ENCODE results near the gene ZNF337. TPM values are rescaled to one million over a fixed set of nuclear protein-coding genes. Genes with fewer than 3 reads are reported as not detected.

Gene ZNF337
- total RNA-seq, 4 donors from 2014 or later = 7.1 to 9.4 (median 8.0) TPM

DNA sequence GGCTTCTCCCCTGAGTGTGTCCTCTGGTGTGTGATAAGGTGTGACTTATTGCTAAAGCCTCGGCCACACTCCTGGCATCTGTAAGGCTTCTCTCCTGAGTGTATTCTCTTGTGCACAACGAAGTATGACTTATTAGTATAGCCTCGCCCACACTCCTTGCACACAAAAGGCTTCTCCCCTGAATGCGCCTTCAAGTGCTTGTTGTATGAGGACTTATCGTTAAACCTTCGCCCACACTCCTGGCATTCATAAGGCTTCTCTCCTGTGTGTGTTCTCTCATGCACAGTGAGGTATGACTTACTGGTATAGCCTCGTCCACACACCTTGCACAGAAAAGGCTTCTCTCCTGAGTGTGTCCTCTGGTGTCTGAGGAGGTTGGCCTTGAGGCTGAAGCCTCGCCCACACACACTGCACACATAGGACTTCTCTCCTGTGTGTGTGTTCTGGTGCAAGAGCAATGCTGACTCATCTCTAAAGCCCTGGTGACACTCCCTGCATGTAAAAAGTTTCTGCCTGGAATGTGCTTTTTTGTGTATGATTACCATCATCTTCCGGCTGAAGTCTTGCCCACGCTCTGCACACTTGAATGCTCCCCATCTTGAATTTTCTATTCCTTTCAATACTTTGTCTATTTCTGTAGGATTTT, 20.4 kb downstream of the ZNF337 start:
- DNase-seq (no peak), ATAC-seq (no peak)
- Histone ChIP-seq H3K27me3 (no peaks in the 10 kb centered on the region), H3K4me1 (no peaks in the 10 kb centered on the region), H3K9me3 (no peaks in the 10 kb centered on the region), H3K36me3 (peaks cover 9 to 55% of the 10 kb centered on the region in 2 donors), H3K4me3 (no peak overlapping the region), H3K27ac (no peak overlapping the region)
- intact Hi-C loops (cut with DNase I; ENCODE audit: low total_unique reads) = no loop called here
- TF ChIP-seq CTCF (IDR thresholded peaks at IDR 0.05 in 4 of 5, conservative IDR thresholded peaks at IDR 0.05 in 1 of 5) (no peak), POLR2A (IDR thresholded peaks at IDR 0.05) (no peak)
- in situ Hi-C loops (cut with MboI; ENCODE audit: low sequenced_read_pairs in 4 of 4) = loop anchor here (10.0 to 25.0 kb wide), 4 partner anchors 61 to 614 kb away; partner anchors contain the start of genes ABHD12 (in 1 of the 4) and ACSS1 (in 1 of the 4)

DNA sequence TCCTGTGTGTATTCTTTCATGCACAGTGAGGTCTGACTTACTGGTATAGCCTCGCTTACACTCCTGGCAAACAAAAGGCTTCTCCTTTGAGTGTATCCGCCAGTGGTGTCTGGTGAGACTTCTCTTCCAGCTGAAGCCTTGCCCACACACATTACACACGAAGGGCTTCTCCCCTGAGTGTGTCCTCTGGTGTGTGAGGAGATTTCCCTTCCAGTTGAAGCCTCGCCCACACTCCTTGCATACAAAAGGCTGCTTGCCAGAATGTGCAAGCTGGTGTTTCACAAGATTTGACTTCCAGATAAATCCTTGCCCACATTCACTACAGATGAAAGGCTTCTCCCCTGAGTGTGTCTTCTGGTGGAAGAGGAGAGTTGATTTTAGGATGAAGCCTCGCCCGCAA, 21.5 kb downstream of the ZNF337 start:
- H3K4me1 ChIP-seq = no peaks in the 10 kb centered on the region
- H3K27ac ChIP-seq = no peak overlapping the region
- peaks cover 9 to 55% of the 10 kb centered on the region in 2 donors for H3K36me3 ChIP-seq
- no peak overlapping the region for H3K4me3 ChIP-seq
- intact Hi-C loops (cut with DNase I; ENCODE audit: low total_unique reads) (no loop called here), in situ Hi-C loops (cut with MboI; ENCODE audit: low sequenced_read_pairs in 4 of 4) (loop anchor here (10.0 to 25.0 kb wide), 4 partner anchors 60 to 613 kb away; partner anchors contain the start of genes ABHD12 (in 1 of the 4) and ACSS1 (in 1 of the 4))
- DNase-seq = no peak
- H3K27me3 ChIP-seq = no peaks in the 10 kb centered on the region
- no peaks in the 10 kb centered on the region for H3K9me3 ChIP-seq
- no peak for TF ChIP-seq POLR2A (IDR thresholded peaks at IDR 0.05)
- no peak for TF ChIP-seq CTCF (IDR thresholded peaks at IDR 0.05 in 4 of 5, conservative IDR thresholded peaks at IDR 0.05 in 1 of 5)
- ATAC-seq = no peak

DNA sequence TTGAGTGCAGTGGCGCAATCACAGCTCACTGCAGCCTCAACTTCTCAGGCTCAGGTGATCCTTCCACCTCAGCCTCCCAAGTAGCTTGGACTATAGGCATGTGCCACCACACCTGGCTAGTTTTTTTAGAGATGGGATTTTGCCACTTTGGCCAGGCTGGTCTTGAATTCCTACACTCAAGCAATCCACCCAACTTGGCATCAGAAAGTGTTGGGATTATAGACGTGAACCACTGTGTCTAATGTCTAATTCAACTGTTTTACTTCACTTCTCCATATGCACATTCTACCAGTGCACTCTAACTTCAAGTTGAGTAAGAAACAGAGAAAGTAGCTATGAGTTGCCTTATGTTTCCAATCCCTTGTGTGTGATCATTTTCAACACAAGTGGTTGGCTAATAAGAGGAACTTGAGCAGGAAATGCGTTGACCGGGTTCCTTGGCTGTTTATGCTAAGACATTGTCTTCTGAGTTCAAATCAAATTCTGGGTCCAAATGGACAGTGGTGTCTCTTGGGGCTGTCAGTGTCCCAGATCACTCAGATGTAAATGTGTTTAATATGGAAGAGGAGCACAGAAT, 23.9 kb downstream of the ZNF337 start:
- H3K27ac ChIP-seq = no peak overlapping the region
- DNase-seq (no peak), ATAC-seq (no peak)
- no peaks in the 10 kb centered on the region for H3K4me1 ChIP-seq
- H3K9me3 ChIP-seq = no peaks in the 10 kb centered on the region
- intact Hi-C loops (cut with DNase I; ENCODE audit: low total_unique reads) = no loop called here
- TF ChIP-seq CTCF (IDR thresholded peaks at IDR 0.05 in 4 of 5, conservative IDR thresholded peaks at IDR 0.05 in 1 of 5) (no peak), POLR2A (IDR thresholded peaks at IDR 0.05) (no peak)
- H3K27me3 ChIP-seq = no peaks in the 10 kb centered on the region
- in situ Hi-C loops (cut with MboI; ENCODE audit: low sequenced_read_pairs in 4 of 4) = loop anchor here in 1 of 4 donors (10.0 kb wide), 1 partner anchor 58 kb away; no protein-coding TSS in a partner anchor
- H3K4me3 ChIP-seq = no peak overlapping the region
- H3K36me3 ChIP-seq = peaks cover 9 to 47% of the 10 kb centered on the region in 2 donors

DNA sequence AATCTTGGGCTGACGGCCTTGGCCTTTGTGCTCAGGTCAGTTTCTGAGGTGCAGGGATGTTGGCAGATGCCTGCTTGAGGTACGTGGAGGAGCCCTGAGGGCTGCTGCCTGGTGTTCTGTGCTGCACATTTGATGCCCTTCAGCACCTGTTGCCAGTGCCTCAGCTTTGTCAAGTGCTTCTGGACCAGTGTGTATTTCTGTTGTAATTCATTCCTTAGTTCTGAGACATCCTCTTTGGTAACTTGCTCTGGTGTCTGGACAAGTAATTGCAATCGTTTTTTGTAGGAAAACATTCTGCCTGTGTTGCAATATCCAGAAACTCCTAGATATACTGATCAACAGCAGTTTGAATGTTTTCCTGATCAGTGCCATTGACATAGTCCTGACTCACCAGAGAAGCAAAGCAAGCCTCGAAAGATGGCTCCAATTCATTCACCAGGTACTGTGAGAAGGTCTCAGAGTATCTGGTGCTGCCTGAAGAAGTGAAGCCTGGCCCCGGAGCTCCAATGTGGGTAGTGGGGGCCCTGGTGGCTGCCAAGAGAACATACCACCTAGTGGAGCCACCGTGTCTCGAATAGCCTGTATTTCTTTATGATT, 26.7 kb downstream of the ZNF337 start:
- Histone ChIP-seq H3K4me1 (no peaks in the 10 kb centered on the region), H3K27me3 (no peaks in the 10 kb centered on the region), H3K27ac (no peak overlapping the region), H3K4me3 (no peak overlapping the region), H3K36me3 (peaks cover 7 to 19% of the 10 kb centered on the region in 2 donors), H3K9me3 (no peaks in the 10 kb centered on the region)
- TF ChIP-seq CTCF (IDR thresholded peaks at IDR 0.05 in 4 of 5, conservative IDR thresholded peaks at IDR 0.05 in 1 of 5) (no peak), POLR2A (IDR thresholded peaks at IDR 0.05) (no peak)
- no peak for DNase-seq
- intact Hi-C loops (cut with DNase I; ENCODE audit: low total_unique reads) (no loop called here), in situ Hi-C loops (cut with MboI; ENCODE audit: low sequenced_read_pairs in 4 of 4) (loop anchor here in 1 of 4 donors (10.0 kb wide), 1 partner anchor 55 kb away; no protein-coding TSS in a partner anchor)
- ATAC-seq = peak; percentile 46 to 65

Data from gastrocnemius medialis (tissue), 4 donors.